ENCODE data around the gene ALKBH1. TPM values are rescaled to one million over a fixed set of nuclear protein-coding genes. Genes with fewer than 3 reads are reported as not detected.
A peak's percentile ranks its signal among the peaks of the same experiment; 100 is the strongest.

Gene ALKBH1
- polyA plus RNA-seq, 1 experiment = 9.2 TPM

GRCh38 chr14:77717608-77718305, 9.9 kb upstream of the ALKBH1 start:
- Histone ChIP-seq H3K4me3 (ENCODE audit: low read depth, low read length) (no peak overlapping the region), H3K36me3 (ENCODE audit: control insufficient read depth, insufficient read depth, low read length) (peaks cover 10% of the 10 kb centered on the region), H3K27me3 (ENCODE audit: control insufficient read depth, insufficient read depth, low read length) (no peaks in the 10 kb centered on the region)
- POLR2A ChIA-PET = interaction anchor here (0.7 kb wide), 2 partner anchors 15 kb away, joined by 6 to 8 read pairs; no protein-coding TSS in a partner anchor
- no peak for DNase-seq (ENCODE audit: low read depth)
- CTCF ChIA-PET = no interaction called here
- TF ChIP-seq CTCF (IDR thresholded peaks at IDR 0.05; ENCODE audit: insufficient read depth, low read depth, low read length) = no peak

DNA sequence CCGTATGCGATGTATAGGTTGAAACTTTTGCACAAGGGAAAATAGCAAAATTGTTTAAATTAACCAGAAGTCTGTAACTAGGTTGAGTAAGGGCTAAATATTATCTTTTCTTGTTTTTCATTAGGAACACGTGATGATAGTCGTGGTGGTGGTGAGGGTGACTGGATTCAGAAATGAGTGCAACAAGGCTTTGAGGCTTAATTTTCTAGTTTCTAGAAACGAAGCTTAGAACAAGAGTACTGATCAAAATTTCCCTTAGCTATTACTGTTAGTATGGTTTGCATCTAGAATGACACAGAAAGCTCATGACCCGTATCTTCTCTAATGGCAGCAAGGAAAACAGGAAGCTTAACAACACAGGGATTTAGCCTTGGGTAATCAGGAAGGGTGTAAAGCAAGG, 7.1 kb upstream of the ALKBH1 start:
- Histone ChIP-seq H3K36me3 (ENCODE audit: control insufficient read depth, insufficient read depth, low read length) (peaks cover 9% of the 10 kb centered on the region), H3K27me3 (ENCODE audit: control insufficient read depth, insufficient read depth, low read length) (no peaks in the 10 kb centered on the region), H3K4me3 (ENCODE audit: low read depth, low read length) (no peak overlapping the region)
- ChIA-PET CTCF (no interaction called here), POLR2A (no interaction called here)
- no peak for TF ChIP-seq CTCF (IDR thresholded peaks at IDR 0.05; ENCODE audit: insufficient read depth, low read depth, low read length)
- no peak for DNase-seq (ENCODE audit: low read depth)

DNA sequence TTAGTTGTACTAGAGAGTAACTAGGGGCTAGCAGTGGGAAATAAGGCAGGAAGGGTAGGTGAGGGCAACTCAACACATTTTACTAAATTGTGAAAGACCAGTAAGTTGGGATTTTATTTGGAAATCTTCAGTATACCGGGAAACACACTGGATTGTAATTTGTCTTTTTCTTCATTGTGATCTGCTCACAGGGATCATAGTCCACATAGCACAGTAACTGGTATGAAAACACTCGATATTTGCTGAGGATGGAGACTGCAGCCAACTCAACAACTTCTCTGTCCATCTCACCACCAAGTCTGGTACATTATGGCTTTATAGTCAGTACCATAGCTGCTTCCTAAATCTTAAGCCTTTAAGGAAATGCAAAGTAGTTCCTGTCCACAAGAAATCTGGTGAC, 2.5 kb upstream of the ALKBH1 start:
- POLR2A ChIA-PET = no interaction called here
- H3K27me3 ChIP-seq (ENCODE audit: control insufficient read depth, insufficient read depth, low read length) = no peaks in the 10 kb centered on the region
- no peak for TF ChIP-seq CTCF (IDR thresholded peaks at IDR 0.05; ENCODE audit: insufficient read depth, low read depth, low read length)
- H3K36me3 ChIP-seq (ENCODE audit: control insufficient read depth, insufficient read depth, low read length) = peaks cover 5% of the 10 kb centered on the region
- no peak for DNase-seq (ENCODE audit: low read depth)
- CTCF ChIA-PET = no interaction called here
- H3K4me3 ChIP-seq (ENCODE audit: low read depth, low read length) = no peak overlapping the region

- TF ChIP-seq CTCF (IDR thresholded peaks at IDR 0.05; ENCODE audit: insufficient read depth, low read depth, low read length) = no peak
- CTCF ChIA-PET = no interaction called here
- no peak overlapping the region for H3K4me3 ChIP-seq (ENCODE audit: low read depth, low read length)
- POLR2A ChIA-PET = no interaction called here
- DNase-seq (ENCODE audit: low read depth) = no peak
- H3K36me3 ChIP-seq (ENCODE audit: control insufficient read depth, insufficient read depth, low read length) = peaks cover 5% of the 10 kb centered on the region
- H3K27me3 ChIP-seq (ENCODE audit: control insufficient read depth, insufficient read depth, low read length) = no peaks in the 10 kb centered on the region
Observed at GRCh38 chr14:77709412-77709811, 1.6 kb upstream of the ALKBH1 start.

DNA sequence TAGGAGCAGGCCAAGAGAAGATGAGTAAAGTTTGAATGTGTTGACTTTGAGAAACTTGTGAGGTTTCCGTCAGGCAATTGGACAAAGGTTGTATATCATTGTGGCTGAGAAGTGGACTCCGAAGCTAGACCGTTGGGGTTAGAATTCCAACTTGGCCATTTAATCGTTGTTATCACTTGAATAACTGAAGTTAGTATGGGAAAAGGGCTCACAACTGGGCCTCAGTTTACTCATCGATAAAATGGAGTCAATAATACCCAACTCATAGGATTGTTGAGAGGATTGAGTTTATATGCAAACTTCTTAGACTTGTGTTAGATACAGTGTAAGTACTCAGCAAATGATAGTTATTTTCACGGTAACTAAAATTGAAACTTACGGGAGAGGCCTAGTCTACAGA, 926 bp upstream of the ALKBH1 start:
- Histone ChIP-seq H3K4me3 (ENCODE audit: low read depth, low read length) (peak overlapping the region; percentile 57), H3K36me3 (ENCODE audit: control insufficient read depth, insufficient read depth, low read length) (peaks cover 2% of the 10 kb centered on the region), H3K27me3 (ENCODE audit: control insufficient read depth, insufficient read depth, low read length) (no peaks in the 10 kb centered on the region)
- no peak for DNase-seq (ENCODE audit: low read depth)
- CTCF ChIA-PET = interaction anchor here (0.9 kb wide), 2 partner anchors 41 to 63 kb away, joined by 3 read pairs; no protein-coding TSS in a partner anchor
- no peak for TF ChIP-seq CTCF (IDR thresholded peaks at IDR 0.05; ENCODE audit: insufficient read depth, low read depth, low read length)
- POLR2A ChIA-PET = no interaction called here
